ENCODE results near the gene TRMO. TPM values are rescaled to one million over a fixed set of nuclear protein-coding genes. Genes with fewer than 3 reads are reported as not detected.

Gene TRMO
- total RNA-seq, 2 donors from 2014 or later = 14.5 to 17.1 TPM

DNA sequence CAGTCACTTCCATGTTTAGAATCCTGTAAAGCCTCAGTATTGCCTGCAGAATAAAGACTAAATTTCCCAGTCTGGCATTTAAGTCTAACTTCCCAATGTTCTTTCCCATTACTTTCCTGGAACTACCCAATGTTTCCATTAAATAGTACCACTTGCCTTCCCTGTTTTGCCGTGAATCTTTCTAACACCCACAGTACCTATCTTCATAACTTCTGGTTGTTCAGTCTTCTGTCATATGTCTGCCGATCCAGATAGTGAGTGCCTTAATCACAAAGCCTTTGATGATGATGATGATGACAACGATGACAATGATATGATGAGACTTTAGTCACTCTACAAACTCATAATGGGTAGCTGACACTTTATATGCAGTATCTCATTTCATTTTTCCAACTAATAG lies 22.3 kb upstream of the TRMO start:
- H3K4me3 ChIP-seq = no peak overlapping the region
- H3K4me1 ChIP-seq = no peaks in the 10 kb centered on the region
- ATAC-seq = no peak
- no peaks in the 10 kb centered on the region for H3K27me3 ChIP-seq
- H3K36me3 ChIP-seq (replicated peaks in 1 of 2; ENCODE audit: insufficient read depth in 1 of 2, low read depth in 2 of 2) = no peaks in the 10 kb centered on the region
- TF ChIP-seq CTCF (IDR thresholded peaks at IDR 0.05) (no peak), POLR2A (IDR thresholded peaks at IDR 0.05) (no peak)
- H3K9me3 ChIP-seq = no peaks in the 10 kb centered on the region
- DNase-seq = no peak
- intact Hi-C loops (cut with DNase I) = no loop called here
- no peak overlapping the region for H3K27ac ChIP-seq
- 68 to 72% methylated on average over 3 of the region's 3 CpGs for WGBS, 2 donors

DNA sequence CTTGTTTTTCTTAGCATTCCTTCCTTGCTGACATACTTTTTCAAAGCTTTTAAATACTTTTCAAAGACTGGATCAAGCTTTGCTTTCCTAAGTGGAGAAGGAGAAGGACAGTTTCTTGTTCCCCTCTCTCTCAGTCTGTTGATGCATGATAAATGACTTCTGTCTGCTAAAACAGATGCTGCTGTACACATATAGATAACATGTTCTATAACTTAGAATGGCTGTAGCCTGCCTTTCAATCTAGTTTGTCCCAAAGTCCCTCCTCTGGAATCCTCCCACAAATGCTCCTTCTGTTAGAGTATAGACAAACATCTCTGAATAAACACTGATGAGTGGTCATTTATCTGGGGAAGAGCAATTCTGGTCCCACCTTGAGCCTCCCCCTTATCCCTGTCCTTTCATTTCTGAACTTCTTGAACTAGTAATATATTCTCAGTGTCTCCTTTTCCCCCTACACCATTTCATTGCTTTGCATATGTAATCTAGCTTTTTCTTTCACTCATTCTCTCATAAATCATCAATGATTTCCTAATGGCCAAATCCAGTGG lies 21.1 kb upstream of the TRMO start:
- ATAC-seq (no peak), DNase-seq (no peak)

GRCh38 chr9:97941323-97941722 lies 19.0 kb upstream of the TRMO start:
- intact Hi-C loops (cut with DNase I) = no loop called here
- Histone ChIP-seq H3K4me1 (no peaks in the 10 kb centered on the region), H3K4me3 (no peak overlapping the region), H3K27me3 (no peaks in the 10 kb centered on the region), H3K36me3 (replicated peaks in 1 of 2; ENCODE audit: insufficient read depth in 1 of 2, low read depth in 2 of 2) (no peaks in the 10 kb centered on the region), H3K27ac (no peak overlapping the region), H3K9me3 (no peaks in the 10 kb centered on the region)
- DNase-seq (no peak), ATAC-seq (no peak)
- WGBS, 2 donors = 76 to 85% methylated on average over 1 of the region's 1 CpG
- TF ChIP-seq CTCF (IDR thresholded peaks at IDR 0.05) = no peak
- no peak for TF ChIP-seq POLR2A (IDR thresholded peaks at IDR 0.05)

More for the DNA sequence above, 21.1 kb upstream of the TRMO start:
- Histone ChIP-seq H3K4me1 (no peaks in the 10 kb centered on the region), H3K27me3 (no peaks in the 10 kb centered on the region), H3K9me3 (no peaks in the 10 kb centered on the region), H3K36me3 (replicated peaks in 1 of 2; ENCODE audit: insufficient read depth in 1 of 2, low read depth in 2 of 2) (no peaks in the 10 kb centered on the region), H3K4me3 (no peak overlapping the region), H3K27ac (no peak overlapping the region)
- no peak for TF ChIP-seq CTCF (IDR thresholded peaks at IDR 0.05)
- intact Hi-C loops (cut with DNase I) = no loop called here

- no peak for DNase-seq
- 55 to 66% methylated on average over 3 of the region's 3 CpGs for WGBS, 2 donors
- no peak for TF ChIP-seq POLR2A (IDR thresholded peaks at IDR 0.05)
- TF ChIP-seq CTCF (IDR thresholded peaks at IDR 0.05) = no peak
- Histone ChIP-seq H3K36me3 (replicated peaks in 1 of 2; ENCODE audit: insufficient read depth in 1 of 2, low read depth in 2 of 2) (no peaks in the 10 kb centered on the region), H3K4me1 (no peaks in the 10 kb centered on the region), H3K27me3 (no peaks in the 10 kb centered on the region), H3K27ac (no peak overlapping the region), H3K4me3 (no peak overlapping the region), H3K9me3 (no peaks in the 10 kb centered on the region)
- intact Hi-C loops (cut with DNase I) = no loop called here
- no peak for ATAC-seq
Observed at GRCh38 chr9:97940741-97941140, 18.4 kb upstream of the TRMO start.

DNA sequence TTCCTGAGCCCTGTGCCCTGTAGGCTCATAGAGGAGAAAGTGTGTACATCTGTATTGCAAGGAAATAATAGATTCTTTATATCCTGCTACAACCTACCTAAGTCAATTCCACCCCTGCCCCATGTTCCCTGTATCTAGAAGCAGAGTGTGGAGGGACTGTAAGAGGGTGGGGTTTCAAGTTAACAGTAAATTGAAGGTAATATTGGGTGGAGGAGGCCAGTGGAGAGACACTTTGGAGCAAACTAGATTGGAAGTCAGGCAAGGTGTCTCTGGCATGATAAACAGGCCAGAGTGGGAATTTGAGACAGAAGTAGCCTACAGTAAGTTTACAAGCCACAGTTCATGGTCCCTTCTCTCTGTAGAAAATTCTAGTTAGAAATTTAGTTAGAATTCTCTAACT lies 17.9 kb upstream of the TRMO start:
- ATAC-seq (no peak), DNase-seq (no peak)
- TF ChIP-seq CTCF (IDR thresholded peaks at IDR 0.05) (no peak), POLR2A (IDR thresholded peaks at IDR 0.05) (no peak)
- Histone ChIP-seq H3K4me3 (no peak overlapping the region), H3K36me3 (replicated peaks in 1 of 2; ENCODE audit: insufficient read depth in 1 of 2, low read depth in 2 of 2) (no peaks in the 10 kb centered on the region), H3K4me1 (no peaks in the 10 kb centered on the region), H3K9me3 (no peaks in the 10 kb centered on the region), H3K27ac (no peak overlapping the region), H3K27me3 (no peaks in the 10 kb centered on the region)
- intact Hi-C loops (cut with DNase I) = no loop called here

All from body of pancreas (tissue), 4 donors.